Hindlimb muscle (tissue), 1 donor: Measurements from ENCODE around the gene IL21R. TPM values are rescaled to one million over a fixed set of nuclear protein-coding genes. Genes with fewer than 3 reads are reported as not detected.
"Not testable (repeated sequence)": the region's sequence is repeated elsewhere in the genome, so short reads cannot be mapped to it uniquely, and the experiment has no call there.

Experiments
- DNase-seq: peaks from one replicate; pipeline ENCODE4 v3.0.0-alpha.2; 2013
- polyA plus RNA-seq: library from polyadenylated mRNA; unstranded; fragments of 120-200 nt; gene quantifications from one replicate; pipeline ENCODE4 v1.2.1, GENCODE V29; 2013; ENCODE audit not compliant: insufficient read length

IL21R gene
- polyA plus RNA-seq, 1 donor, result 0.23 TPM

- DNase-seq, result no peak
Observed at GRCh38 chr16:27446721-27447120, 44.7 kb downstream of the IL21R start.

- DNase-seq, result no peak
Observed at GRCh38 chr16:27447301-27447700, 45.3 kb downstream of the IL21R start.

DNA sequence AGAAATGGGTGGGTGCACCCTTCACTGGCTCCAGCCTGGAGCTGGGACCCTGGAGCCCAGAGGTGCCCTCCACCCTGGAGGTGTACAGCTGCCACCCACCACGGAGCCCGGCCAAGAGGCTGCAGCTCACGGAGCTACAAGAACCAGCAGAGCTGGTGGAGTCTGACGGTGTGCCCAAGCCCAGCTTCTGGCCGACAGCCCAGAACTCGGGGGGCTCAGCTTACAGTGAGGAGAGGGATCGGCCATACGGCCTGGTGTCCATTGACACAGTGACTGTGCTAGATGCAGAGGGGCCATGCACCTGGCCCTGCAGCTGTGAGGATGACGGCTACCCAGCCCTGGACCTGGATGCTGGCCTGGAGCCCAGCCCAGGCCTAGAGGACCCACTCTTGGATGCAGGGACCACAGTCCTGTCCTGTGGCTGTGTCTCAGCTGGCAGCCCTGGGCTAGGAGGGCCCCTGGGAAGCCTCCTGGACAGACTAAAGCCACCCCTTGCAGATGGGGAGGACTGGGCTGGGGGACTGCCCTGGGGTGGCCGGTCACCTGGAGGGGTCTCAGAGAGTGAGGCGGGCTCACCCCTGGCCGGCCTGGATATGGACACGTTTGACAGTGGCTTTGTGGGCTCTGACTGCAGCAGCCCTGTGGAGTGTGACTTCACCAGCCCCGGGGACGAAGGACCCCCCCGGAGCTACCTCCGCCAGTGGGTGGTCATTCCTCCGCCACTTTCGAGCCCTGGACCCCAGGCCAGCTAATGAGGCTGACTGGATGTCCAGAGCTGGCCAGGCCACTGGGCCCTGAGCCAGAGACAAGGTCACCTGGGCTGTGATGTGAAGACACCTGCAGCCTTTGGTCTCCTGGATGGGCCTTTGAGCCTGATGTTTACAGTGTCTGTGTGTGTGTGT is 46.8 kb downstream of the IL21R start:
- DNase-seq, result no peak

DNA sequence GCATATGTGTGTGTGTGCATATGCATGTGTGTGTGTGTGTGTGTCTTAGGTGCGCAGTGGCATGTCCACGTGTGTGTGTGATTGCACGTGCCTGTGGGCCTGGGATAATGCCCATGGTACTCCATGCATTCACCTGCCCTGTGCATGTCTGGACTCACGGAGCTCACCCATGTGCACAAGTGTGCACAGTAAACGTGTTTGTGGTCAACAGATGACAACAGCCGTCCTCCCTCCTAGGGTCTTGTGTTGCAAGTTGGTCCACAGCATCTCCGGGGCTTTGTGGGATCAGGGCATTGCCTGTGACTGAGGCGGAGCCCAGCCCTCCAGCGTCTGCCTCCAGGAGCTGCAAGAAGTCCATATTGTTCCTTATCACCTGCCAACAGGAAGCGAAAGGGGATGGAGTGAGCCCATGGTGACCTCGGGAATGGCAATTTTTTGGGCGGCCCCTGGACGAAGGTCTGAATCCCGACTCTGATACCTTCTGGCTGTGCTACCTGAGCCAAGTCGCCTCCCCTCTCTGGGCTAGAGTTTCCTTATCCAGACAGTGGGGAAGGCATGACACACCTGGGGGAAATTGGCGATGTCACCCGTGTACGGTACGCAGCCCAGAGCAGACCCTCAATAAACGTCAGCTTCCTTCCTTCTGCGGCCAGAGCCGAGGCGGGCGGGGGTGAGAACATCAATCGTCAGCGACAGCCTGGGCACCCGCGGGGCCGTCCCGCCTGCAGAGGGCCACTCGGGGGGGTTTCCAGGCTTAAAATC is 47.6 kb downstream of the IL21R start:
- DNase-seq, result no peak

DNA sequence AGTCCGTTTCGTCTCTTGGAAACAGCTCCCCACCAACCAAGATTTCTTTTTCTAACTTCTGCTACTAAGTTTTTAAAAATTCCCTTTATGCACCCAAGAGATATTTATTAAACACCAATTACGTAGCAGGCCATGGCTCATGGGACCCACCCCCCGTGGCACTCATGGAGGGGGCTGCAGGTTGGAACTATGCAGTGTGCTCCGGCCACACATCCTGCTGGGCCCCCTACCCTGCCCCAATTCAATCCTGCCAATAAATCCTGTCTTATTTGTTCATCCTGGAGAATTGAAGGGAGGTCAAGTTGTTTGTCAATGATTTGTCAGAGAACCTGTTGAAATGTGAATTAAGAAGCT is 48.2 kb downstream of the IL21R start:
- DNase-seq, result no peak

DNA sequence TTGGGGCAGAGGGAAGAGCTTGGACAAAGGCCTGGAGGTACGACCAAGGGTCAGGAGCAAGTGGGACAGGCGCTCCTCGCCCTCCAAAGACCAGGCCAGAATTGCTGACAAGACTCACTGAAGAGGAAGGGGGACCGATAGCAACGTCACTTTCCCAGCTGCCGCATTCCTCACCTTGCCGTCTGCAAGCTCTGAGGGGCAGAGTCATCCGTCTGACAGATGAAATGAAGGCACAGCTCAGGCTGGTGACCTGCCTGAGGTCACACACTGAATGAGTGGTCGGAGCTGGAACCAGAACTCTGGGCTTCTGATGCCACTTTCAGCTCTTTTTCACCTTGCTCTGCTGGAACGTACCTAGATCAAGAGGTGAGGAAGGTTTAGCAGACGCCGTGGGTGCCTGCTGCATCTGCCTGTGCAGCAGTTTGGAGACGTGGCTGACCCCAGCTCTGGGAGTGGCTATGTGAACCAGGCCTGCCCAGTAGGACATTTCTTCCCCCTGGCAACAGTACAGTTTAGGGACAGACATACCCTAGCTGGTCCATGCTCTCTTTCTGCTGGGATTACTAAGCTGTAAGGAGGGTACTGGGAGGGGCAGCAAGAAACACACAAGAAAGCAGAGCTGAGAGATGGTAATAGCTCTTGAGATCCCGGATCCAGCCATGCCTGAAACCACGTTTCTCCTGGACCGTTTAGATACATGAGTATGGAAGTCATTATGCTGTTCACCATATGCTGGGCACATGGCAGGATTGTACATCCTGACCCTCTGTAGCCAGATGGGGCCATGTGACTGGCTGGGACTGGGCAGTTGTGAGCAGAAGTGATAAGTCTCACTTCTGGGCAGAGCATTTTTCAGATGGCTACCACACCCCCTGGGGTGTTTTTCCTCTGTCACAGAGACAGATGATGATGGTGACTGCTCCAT is 50.9 kb downstream of the IL21R start:
- no peak for DNase-seq

GRCh38 chr16:27453494-27453825 is 51.5 kb downstream of the IL21R start:
- DNase-seq, result no peak

DNA sequence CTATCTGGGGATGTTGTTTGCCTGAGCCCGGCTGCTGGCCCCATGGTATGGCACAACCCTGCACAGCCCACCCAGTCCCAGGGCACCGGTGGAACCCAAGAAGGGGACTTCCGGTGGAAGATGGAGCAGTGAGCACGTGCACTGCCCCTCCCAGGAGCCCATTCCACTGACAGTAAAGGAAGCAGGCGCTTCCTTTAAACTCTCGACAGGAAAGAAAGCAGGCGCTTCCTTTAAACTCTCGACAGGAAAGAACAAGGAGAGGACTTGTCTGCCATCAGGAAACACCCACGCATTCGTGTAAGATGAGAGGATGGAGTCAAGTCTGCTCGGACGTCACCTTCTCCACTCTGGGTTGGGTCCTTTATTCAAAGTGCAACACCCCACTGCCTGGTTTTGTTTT is 53.7 kb downstream of the IL21R start:
- DNase-seq, result no peak

- not testable (repeated sequence) for DNase-seq
Observed at GRCh38 chr16:27457605-27457900, 55.6 kb downstream of the IL21R start.

- DNase-seq, result no peak
Observed at GRCh38 chr16:27458258-27458657, 56.3 kb downstream of the IL21R start.

DNA sequence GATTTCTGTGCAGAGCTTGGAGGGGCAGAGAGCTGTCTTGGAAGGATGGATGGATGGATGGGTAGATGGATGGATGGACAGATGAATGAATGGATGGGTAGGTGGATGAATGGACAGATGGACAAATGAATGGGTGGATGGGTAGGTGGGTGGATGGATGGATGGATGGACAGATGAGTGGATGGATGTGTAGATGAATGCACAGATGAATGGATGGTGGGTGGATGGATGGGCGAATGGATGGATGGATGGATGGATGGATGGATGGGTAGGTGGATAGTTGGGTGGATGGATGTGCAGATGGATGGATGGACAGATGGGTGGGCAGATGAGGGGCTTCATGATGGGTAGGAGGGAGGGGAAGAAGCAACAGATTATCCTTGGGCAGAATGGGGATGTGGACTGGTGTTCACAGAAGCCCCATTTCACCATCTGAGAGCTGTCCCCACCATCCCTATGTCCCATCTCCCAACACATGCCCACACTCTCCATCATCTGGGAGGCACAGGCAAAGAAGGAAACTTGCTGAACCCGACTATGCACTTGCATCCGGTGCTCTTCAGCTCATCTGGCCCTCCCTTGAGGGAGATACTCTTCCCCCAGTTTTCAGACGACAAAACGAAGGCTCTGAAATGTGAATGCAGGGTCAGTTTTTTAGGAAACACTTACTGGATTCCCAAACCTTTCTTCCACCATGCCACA is 57.2 kb downstream of the IL21R start:
- DNase-seq, result no peak

- DNase-seq, result no peak
Observed at GRCh38 chr16:27460213-27460612, 58.2 kb downstream of the IL21R start.

- DNase-seq, result no peak
Observed at GRCh38 chr16:27460663-27461482, 58.9 kb downstream of the IL21R start.

- DNase-seq, result peak; percentile 36
Observed at GRCh38 chr16:27461483-27462171, 59.7 kb downstream of the IL21R start.

GRCh38 chr16:27462200-27462845 is 60.3 kb downstream of the IL21R start:
- no peak for DNase-seq

GRCh38 chr16:27462846-27463682 is 61.1 kb downstream of the IL21R start:
- DNase-seq, result no peak

DNA sequence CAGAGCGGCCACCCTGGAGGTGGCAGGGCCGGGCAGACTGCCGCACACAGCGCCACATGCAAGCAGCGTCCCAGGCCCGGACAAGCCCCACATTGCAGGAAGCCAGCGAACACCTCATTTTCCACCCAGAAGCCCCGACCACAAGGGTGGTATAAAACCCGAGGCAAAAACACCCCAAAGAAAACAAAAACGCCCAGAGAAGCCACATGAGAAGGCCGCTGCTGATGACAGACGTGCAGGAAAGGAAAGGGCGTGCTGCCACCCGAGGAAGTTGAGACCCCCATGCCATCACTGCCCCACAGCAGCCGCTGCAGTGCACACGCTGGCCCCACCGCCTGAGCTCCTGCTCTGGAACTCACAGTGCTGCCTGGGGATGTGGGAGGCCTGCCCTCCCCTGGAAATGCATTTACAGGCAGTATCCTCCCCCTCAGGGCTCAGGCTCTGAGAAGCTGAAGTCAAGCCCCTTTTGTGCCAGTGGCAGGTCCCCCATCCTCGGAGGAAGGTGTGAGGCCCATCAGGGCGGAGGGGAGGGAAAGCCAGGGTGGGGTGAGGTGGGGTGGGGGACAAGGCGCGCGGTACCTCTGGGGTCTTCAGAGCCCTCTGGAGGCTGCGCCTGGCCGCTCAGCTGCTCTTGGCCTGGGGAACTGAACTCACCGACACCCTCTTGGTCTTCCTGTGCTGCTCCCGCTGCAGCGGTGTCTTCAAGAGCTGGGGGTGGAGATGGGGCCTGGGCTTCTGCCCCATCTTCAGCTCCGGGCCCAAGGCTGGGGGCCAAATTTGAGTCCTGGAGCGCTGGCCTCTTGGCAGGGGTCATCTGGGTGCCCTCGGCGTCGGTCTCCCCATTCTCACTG is 62.0 kb downstream of the IL21R start:
- no peak for DNase-seq
